Heart left ventricle (tissue), 13 donors: Measurements from ENCODE around the gene FAM118B.

Source experiments
- POLR2A ChIP-seq, 2 donors: fragments of 450-650 bp; IDR thresholded peaks; one replicate each; pipeline ENCODE4 v1.6.1; 2017; ENCODE audit warnings: antibody characterized with exemption in 2 of 2, mild to moderate bottlenecking in 2 of 2, moderate library complexity in 2 of 2
- TF ChIP-seq, protein P1 (sequence below), 12 donors: fragments of 200-600 bp; sonication (generic) in 4 of 12; IDR thresholded peaks; one replicate each; pipeline versions ENCODE4 v1.5.0 to v1.8.0; 2018 to 2022; ENCODE audit warnings: antibody characterized with exemption in 12 of 12, mild to moderate bottlenecking in 5 of 12
- donor health status: ischemic (EF 13 %, LVEDD 7.1; RV severe dilation, severe dysfunction).
- donor health status: DM: no; HTN: yes; CAD: no.
- donor health status: DM: no; HTN: no; CAD: no.
- donor health status: ischemic (EF 25% LVEDD 6.9; RV normal size, moderate dysfunction).
- donor health status: ischemic (EF 25% LVEDD 5.7; RV mildly dilated, moderate dysfunction).
- donor health status: ischemic (EF 35%, LVEDD 5.7; RV mildly dilated, moderate dysfunction).
- donor health status: nonischemic (EF 11% LVEDD 7.7; RV severe dilation, severe dysfunction).
- donor health status: DM: yes; HTN: yes; CAD: no.
- donor health status: PGD.
- donor health status: ischemic (EF 29% LVEDD 5.4; RV normal size, mild dysfunction).
- donor health status: nonischemic (EF 23%, LVEDD 6.1; RV moderate dilation, normal function).

GRCh38 chr11:126226334-126227084 is 14.9 kb downstream of the FAM118B start:
- TF ChIP-seq, protein P1, sequence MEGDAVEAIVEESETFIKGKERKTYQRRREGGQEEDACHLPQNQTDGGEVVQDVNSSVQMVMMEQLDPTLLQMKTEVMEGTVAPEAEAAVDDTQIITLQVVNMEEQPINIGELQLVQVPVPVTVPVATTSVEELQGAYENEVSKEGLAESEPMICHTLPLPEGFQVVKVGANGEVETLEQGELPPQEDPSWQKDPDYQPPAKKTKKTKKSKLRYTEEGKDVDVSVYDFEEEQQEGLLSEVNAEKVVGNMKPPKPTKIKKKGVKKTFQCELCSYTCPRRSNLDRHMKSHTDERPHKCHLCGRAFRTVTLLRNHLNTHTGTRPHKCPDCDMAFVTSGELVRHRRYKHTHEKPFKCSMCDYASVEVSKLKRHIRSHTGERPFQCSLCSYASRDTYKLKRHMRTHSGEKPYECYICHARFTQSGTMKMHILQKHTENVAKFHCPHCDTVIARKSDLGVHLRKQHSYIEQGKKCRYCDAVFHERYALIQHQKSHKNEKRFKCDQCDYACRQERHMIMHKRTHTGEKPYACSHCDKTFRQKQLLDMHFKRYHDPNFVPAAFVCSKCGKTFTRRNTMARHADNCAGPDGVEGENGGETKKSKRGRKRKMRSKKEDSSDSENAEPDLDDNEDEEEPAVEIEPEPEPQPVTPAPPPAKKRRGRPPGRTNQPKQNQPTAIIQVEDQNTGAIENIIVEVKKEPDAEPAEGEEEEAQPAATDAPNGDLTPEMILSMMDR (IDR thresholded peaks at IDR 0.05), result no peak
- no peak for TF ChIP-seq POLR2A (IDR thresholded peaks at IDR 0.05)
